GM19099 (cell line): ENCODE measurements around the gene POM121C.
"Not testable (repeated sequence)": the region's sequence is repeated elsewhere in the genome, so short reads cannot be mapped to it uniquely, and the experiment has no call there.

ENCODE experiments used
- POLR2A ChIP-seq: IDR thresholded peaks from 3 replicates; pipeline ENCODE4 v1.6.1; 2011; ENCODE audit warnings: low read depth; ENCODE audit not compliant: insufficient read length; ENCODE audit errors: extremely low read depth

POM121C gene

DNA sequence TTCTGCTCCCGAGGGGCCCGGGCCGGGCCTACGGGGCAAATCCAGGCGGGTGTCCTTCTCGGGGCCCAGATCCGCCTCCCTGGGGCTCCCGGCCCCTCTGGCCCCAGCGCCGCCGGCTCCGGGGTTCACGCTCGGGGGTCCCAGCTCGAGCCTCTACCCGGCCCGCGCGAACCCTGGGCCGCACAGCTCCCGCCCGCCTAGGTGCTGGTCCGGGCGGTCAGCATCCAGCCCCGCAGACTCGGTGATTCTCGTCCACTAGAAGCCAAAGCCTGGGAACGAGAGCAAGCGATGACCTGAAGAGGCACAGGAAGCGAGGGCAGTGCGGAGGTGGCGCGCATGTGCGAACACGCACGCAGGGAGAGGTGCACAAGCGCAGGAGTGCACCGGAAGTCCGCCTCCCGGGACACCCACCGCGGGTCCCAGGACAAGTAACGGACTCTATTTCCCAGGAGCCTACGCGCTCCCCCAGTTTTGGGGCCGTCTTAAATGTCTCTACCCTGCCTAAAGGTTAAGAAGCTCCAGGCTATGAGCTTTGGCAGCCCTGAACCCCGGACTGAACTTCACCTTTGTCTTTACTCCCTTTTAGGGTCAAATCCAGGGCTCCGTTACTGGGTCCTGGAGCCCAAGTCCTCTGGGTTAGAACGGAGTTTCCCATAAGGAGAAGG, at the start of gene POM121C:
Gene POM121C, minus strand, starts transcription at position 321 of the 665 bp plus-strand sequence. CDS start 44,803 bp downstream, outside the sequence.
- peak; percentile 75 for TF ChIP-seq POLR2A

DNA sequence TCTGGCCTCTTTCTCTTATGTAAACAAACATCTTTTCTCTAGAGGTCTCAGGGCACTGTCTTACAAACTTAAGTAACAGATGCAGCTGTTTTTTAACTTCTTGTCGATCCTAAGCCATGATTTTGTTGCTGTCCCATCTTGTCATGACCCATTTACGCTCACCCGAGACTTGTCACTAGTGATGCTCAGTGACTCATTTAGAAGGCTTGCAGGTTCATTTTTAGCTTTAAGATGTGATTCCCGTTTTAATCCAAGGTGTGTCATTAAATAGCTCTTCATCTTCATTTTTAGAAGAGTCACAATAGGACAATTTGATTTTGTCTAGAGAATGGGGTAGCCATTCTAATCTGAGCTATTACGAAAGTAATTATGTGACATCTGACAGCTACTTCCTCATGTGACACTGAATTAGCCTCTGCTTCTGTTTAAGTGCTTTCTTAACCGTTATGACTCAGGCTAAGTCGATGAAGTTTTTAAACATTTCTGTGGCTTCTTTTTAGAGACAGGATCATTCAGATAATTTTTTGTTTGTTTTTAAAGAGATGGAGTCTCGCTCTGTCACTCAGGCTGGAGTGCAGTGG, 48.7 kb upstream of the POM121C start:
- no peak for TF ChIP-seq POLR2A

DNA sequence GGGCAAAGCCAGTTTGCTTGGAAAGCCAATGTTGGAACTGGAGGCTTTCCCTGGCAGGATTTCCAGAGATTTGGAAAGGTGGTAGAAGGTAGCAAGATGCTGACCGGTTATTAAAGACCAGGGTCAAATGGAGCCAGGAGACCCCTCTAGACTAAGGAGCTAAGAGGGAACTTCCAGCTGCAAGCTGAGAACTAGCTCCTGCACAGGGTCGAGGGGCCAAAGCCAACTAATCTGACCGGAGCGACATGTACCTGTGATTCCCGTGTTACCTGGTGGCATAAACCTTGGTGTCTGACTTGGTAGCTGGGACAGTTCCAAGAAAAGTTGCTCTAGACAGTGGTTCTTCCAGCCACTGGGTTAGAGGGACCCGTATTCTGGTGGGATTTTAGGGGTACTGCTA, 47.8 kb upstream of the POM121C start:
- TF ChIP-seq POLR2A = no peak

DNA sequence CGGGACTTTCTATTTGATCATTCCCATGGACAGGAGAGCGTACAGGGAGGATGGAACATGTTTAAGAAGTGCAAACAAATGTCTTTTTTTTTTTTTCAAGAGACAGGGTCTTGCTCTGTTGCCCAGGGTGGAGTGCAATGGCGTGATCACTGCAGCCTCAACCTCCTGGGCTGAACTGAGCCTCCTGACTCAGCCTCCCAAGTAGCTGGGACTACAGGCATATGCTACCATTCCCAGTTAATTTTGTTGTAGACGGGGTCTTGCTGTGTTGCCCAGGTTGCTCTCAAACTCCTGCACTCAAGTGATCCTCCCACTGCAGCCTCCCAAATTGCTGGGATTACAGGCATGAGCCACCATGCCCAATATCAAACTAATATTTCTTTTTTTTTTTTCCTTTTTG, 46.5 kb upstream of the POM121C start:
- no peak for TF ChIP-seq POLR2A

DNA sequence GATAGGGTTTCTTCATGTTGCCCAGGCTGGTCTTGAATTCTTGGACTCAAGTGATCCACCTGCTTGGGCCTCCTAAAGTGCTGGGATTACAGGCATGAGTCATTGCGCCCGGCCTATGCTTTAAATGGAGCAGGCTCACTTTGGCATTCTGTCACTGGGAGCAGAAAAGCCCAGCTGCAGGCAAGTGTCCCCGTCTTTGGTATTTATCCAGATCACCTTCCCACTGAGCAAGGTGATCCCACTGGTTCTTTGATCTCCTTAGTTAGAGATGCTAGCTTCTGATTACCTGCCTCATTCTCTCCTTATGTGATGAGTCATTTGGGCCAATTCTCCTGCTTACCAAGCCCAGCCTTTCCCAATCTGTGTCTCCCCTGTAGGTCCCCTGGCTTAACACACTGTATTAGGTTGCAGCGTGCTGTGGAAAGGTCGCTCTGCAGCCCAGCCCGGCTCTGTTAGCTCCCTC, 45.3 kb upstream of the POM121C start:
- TF ChIP-seq POLR2A = no peak

DNA sequence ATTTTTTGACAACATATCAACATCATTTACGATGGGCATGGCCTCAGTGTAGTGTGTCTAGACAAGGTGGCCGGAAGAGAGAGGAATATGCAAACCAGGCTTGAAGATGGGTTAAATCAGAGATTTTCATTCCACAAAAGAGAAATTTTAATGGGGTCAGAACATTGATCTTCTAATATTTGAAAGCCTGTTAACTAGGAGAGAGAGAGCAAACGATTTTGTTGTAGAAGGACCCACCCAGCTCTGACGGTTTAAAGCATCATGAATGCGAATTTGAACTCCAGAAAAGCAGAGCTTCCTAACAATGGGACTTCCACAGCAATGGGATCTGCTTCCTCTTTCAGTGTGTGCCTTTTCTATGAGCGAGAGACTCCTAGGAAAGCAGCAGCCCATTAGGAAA, 5.9 kb upstream of the POM121C start, which contains the start of gene SPDYE5:
Gene SPDYE5, plus strand, starts transcription at position 301 of the 400 bp plus-strand sequence. CDS start 1,728 bp downstream, outside the sequence.
- not testable (repeated sequence) for TF ChIP-seq POLR2A

DNA sequence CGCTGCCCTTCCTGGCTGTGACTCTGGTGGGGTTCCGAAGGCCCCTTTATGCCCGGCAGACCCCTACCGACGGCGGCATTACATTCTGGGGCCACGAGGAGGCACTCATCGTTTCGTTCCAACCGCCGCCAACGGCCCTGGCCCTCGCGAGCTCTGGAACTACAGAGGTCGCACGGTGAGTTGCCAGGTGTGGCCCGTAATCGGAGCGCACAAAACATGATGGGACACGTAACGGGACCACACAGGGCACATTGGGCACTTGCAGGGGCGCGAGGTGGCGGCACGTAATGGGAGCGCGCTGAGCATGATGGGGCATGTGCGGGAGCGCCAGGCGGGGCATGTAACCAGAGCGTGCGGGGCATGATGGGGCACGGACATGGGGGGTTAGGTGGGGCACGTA, 90.8 kb downstream of the POM121C start, which contains the start of gene TRIM73:
Gene TRIM73, plus strand, starts transcription at position 301 of the 400 bp plus-strand sequence. CDS start 3,305 bp downstream, outside the sequence.
- TF ChIP-seq POLR2A = not testable (repeated sequence)
